ENCODE measurements around the gene KCP. TPM values are rescaled to one million over a fixed set of nuclear protein-coding genes. Genes with fewer than 3 reads are reported as not detected.

KCP gene
- total and polyA plus RNA-seq, 2 of the 13 experiments (the other 11 are each of a cell fraction or from before 2014, with no cell fraction given) = 0.37 to 1.0 TPM

DNA sequence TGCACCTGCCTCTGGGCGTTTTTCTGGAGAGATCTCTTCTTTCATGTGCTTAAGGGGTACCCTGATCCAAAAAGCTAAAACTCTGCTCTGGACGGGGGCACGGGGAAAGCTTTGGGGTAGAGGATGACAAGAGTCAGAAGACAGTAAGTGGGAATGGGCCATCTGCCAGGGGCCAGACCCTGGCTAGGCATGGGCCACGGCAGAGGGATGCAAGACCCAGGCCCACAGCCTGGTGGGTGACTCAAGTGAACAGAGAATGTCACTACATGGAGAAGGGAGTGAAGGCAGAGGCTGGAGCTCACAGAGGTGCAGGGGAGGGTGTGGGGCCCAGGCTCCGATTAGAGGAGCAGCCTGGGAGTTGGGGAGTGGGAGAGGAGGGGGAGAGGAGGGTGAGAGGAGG is 65.0 kb downstream of the KCP start:
- Histone ChIP-seq H3K4me2 (ENCODE audit: low read depth, low read length) (no peak overlapping the region), H2AFZ (ENCODE audit: low read length) (no peak overlapping the region), H3K9ac (ENCODE audit: insufficient read depth, low read depth, low read length) (no peak overlapping the region), H3K27ac (ENCODE audit: extremely low read length, insufficient read depth, low read length) (no peak overlapping the region), H3K4me3 (replicated peaks in 1 of 3; ENCODE audit: insufficient read depth in 1 of 3, low read depth in 2 of 3, low read length in 3 of 3) (no peak overlapping the region), H3K9me3 (ENCODE audit: low read length) (no peaks in the 10 kb centered on the region), H3K4me1 (ENCODE audit: insufficient read depth, low read length) (peaks cover 11% of the 10 kb centered on the region), H4K20me1 (ENCODE audit: insufficient read depth, low read length) (no peaks in the 10 kb centered on the region), H3K36me3 (replicated peaks in 1 of 2; ENCODE audit: control insufficient read depth in 1 of 2, insufficient read depth in 2 of 2, low read length in 2 of 2) (no peaks in the 10 kb centered on the region), H3K79me2 (ENCODE audit: insufficient read depth, low read length) (no peaks in the 10 kb centered on the region), H3K27me3 (ENCODE audit: control insufficient read depth in 1 of 2, insufficient read depth in 2 of 2, low read length in 2 of 2) (peaks cover 5 to 20% of the 10 kb centered on the region in 2 experiments; a peak in 2 of 5 replicates)
- no peak for ATAC-seq
- POLR2A ChIA-PET = no interaction called here
- 36% methylated on average over 5 of the region's 5 CpGs for WGBS (ENCODE audit: low lambda C conversion rate)
- CTCF ChIA-PET (ENCODE audit: low intra/inter-chr PET ratio, low total read pairs) = no interaction called here
- DNase-seq (ENCODE audit: low spot score) = no peak
- FAIRE-seq = no peak
- in situ Hi-C loops (cut with HindIII; ENCODE audit: extremely low pct_ligation_motif_present, low pct_unique_long_range_greater_than_20kb) (no loop called here), intact Hi-C loops (cut with micrococcal nuclease; ENCODE audit: unreplicated experiment) (no loop called here)
- no TSS peak for BruUV-seq (replicated peaks)
- TF ChIP-seq BRCA1 (CRISPR knock-in tag; IDR thresholded peaks at IDR 0.05) = no peak
- no peak for TF ChIP-seq SCMH1 (CRISPR knock-in tag; IDR thresholded peaks at IDR 0.05; ENCODE audit: borderline replicate concordance)
- no peak for TF ChIP-seq CREM (IDR thresholded peaks at IDR 0.05)
- TF ChIP-seq CREM (CRISPR knock-in tag; IDR thresholded peaks at IDR 0.05) = no peak
- TF ChIP-seq, protein P1, sequence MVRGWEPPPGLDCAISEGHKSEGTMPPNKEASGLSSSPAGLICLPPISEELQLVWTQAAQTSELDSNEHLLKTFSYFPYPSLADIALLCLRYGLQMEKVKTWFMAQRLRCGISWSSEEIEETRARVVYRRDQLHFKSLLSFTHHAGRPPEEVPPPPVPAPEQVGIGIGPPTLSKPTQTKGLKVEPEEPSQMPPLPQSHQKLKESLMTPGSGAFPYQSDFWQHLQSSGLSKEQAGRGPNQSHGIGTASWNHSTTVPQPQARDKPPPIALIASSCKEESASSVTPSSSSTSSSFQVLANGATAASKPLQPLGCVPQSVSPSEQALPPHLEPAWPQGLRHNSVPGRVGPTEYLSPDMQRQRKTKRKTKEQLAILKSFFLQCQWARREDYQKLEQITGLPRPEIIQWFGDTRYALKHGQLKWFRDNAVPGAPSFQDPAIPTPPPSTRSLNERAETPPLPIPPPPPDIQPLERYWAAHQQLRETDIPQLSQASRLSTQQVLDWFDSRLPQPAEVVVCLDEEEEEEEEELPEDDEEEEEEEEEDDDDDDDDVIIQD (CRISPR knock-in tag; IDR thresholded peaks at IDR 0.05; ENCODE audit: low read depth) = no peak
- TF ChIP-seq KDM1A (CRISPR knock-in tag; IDR thresholded peaks at IDR 0.05) = no peak
- TF ChIP-seq ZNF609 (CRISPR knock-in tag; IDR thresholded peaks at IDR 0.05; ENCODE audit: borderline replicate concordance) = no peak
- TF ChIP-seq, protein P2, sequence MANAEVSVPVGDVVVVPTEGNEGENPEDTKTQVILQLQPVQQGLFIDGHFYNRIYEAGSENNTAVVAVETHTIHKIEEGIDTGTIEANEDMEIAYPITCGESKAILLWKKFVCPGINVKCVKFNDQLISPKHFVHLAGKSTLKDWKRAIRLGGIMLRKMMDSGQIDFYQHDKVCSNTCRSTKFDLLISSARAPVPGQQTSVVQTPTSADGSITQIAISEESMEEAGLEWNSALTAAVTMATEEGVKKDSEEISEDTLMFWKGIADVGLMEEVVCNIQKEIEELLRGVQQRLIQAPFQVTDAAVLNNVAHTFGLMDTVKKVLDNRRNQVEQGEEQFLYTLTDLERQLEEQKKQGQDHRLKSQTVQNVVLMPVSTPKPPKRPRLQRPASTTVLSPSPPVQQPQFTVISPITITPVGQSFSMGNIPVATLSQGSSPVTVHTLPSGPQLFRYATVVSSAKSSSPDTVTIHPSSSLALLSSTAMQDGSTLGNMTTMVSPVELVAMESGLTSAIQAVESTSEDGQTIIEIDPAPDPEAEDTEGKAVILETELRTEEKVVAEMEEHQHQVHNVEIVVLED (CRISPR knock-in tag; IDR thresholded peaks at IDR 0.05; ENCODE audit: borderline replicate concordance) = no peak
- TF ChIP-seq GPN1 (CRISPR knock-in tag; IDR thresholded peaks at IDR 0.05; ENCODE audit: borderline replicate concordance) = no peak
- no peak for TF ChIP-seq ZNF382 (CRISPR knock-in tag; IDR thresholded peaks at IDR 0.05; ENCODE audit: borderline replicate concordance)
- no peak for TF ChIP-seq JDP2 (CRISPR knock-in tag; IDR thresholded peaks at IDR 0.05; ENCODE audit: borderline replicate concordance)
- no peak for TF ChIP-seq SYNCRIP (IDR thresholded peaks at IDR 0.05; ENCODE audit: insufficient read depth, low read depth, low read length)
- TF ChIP-seq, protein P3, sequence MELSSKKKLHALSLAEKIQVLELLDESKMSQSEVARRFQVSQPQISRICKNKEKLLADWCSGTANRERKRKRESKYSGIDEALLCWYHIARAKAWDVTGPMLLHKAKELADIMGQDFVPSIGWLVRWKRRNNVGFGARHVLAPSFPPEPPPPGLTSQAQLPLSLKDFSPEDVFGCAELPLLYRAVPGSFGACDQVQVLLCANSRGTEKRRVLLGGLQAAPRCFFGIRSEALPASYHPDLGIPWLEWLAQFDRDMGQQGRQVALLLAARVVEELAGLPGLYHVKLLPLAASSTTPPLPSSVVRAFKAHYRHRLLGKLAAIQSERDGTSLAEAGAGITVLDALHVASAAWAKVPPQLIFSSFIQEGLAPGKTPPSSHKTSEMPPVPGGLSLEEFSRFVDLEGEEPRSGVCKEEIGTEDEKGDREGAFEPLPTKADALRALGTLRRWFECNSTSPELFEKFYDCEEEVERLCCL (CRISPR knock-in tag; IDR thresholded peaks at IDR 0.05; ENCODE audit: borderline replicate concordance) = no peak
- TF ChIP-seq SALL2 (CRISPR knock-in tag; IDR thresholded peaks at IDR 0.05) = no peak
